GM12878 (cell line): Measurements from ENCODE around the gene OR2L5.

ENCODE experiments used
- CTCF ChIP-seq, 3 experiments: IDR thresholded peaks in 2 of 3; conservative IDR thresholded peaks in 1 of 3; 2 replicates each; pipeline ENCODE4 v1.5.1; 2011; ENCODE audit warnings: low read depth in 3 of 3, low read length in 3 of 3, mild to moderate bottlenecking in 3 of 3, control low read depth in 2 of 3, moderate library complexity in 2 of 3, inconsistent platforms in 1 of 3, mixed read lengths in 1 of 3; ENCODE audit not compliant: control insufficient read depth in 2 of 3, insufficient read depth in 1 of 3; ENCODE audit errors: extremely low read depth in 1 of 3
- JUNB ChIP-seq: IDR thresholded peaks from 2 replicates; pipeline ENCODE4 v1.6.1; 2016; ENCODE audit warnings: antibody characterized with exemption, mild to moderate bottlenecking
- NRF1 ChIP-seq: conservative IDR thresholded peaks from 2 replicates; pipeline ENCODE4 v1.6.1; 2011; ENCODE audit warnings: mild to moderate bottlenecking, low read depth, low read length, improper control_type of control experiment
- POLR2A ChIP-seq: IDR thresholded peaks from 2 replicates; pipeline ENCODE4 v1.6.1; 2011; ENCODE audit warnings: low read depth, mild to moderate bottlenecking, low read length
- REST ChIP-seq: IDR thresholded peaks from 2 replicates; pipeline ENCODE4 v1.6.1; 2012; ENCODE audit warnings: mild to moderate bottlenecking, low read depth, low read length

- TF ChIP-seq NRF1 (no peak), POLR2A (no peak), REST (no peak), CTCF (IDR thresholded peaks at IDR 0.05 in 2 of 3, conservative IDR thresholded peaks at IDR 0.05 in 1 of 3; ENCODE audit: control insufficient read depth in 2 of 3, extremely low read depth in 1 of 3, insufficient read depth in 1 of 3, low read depth in 3 of 3, low read length in 3 of 3) (no peak), JUNB (no peak)
These were observed 41.2 kb downstream of the OR2L5 start for GRCh38 chr1:248054671-248055070.
